ENCODE results near the gene RER1.
A peak's percentile ranks its signal among the peaks of the same experiment; 100 is the strongest.

GRCh38 chr1:2381741-2382620 is 9.7 kb upstream of the RER1 start:
- peak; percentile 84 to 97 (median 90) for TF ChIP-seq CTCF (IDR thresholded peaks at IDR 0.05)
- no peak for TF ChIP-seq POLR2A (IDR thresholded peaks at IDR 0.05)
